Ishikawa (cell line): ENCODE data around the gene RSAD1.

Experiments used
- CEBPB ChIP-seq: IDR thresholded peaks from 2 replicates; pipeline ENCODE4 v1.6.1; 2012
- CREB1 ChIP-seq: IDR thresholded peaks from 2 replicates; pipeline ENCODE4 v1.6.1; 2012; ENCODE audit warnings: low read depth
- EGR1 ChIP-seq: IDR thresholded peaks from 2 replicates; pipeline ENCODE4 v1.6.1; 2012
- EP300 ChIP-seq: IDR thresholded peaks from 2 replicates; pipeline ENCODE4 v1.6.1; 2012; ENCODE audit warnings: borderline replicate concordance
- FOXM1 ChIP-seq: IDR thresholded peaks from 2 replicates; pipeline ENCODE4 v1.6.1; 2012; ENCODE audit warnings: low read depth, borderline replicate concordance
- MAX ChIP-seq: IDR thresholded peaks from 2 replicates; pipeline ENCODE4 v1.6.1; 2012
- NFIC ChIP-seq: IDR thresholded peaks from 2 replicates; pipeline ENCODE4 v1.6.1; 2012
- RAD21 ChIP-seq: IDR thresholded peaks from 2 replicates; pipeline ENCODE4 v1.6.1; 2012; ENCODE audit warnings: low read depth
- TAF1 ChIP-seq: IDR thresholded peaks from 2 replicates; pipeline ENCODE4 v1.6.1; 2012; ENCODE audit warnings: low read depth, mild to moderate bottlenecking
- TCF12 ChIP-seq: IDR thresholded peaks from 2 replicates; pipeline ENCODE4 v1.6.1; 2012; ENCODE audit warnings: low read depth
- TEAD4 ChIP-seq: IDR thresholded peaks from 2 replicates; pipeline ENCODE4 v1.6.1; 2012
- YY1 ChIP-seq: IDR thresholded peaks from 2 replicates; pipeline ENCODE4 v1.6.1; 2012; ENCODE audit warnings: low read depth
- ZBTB7A ChIP-seq: IDR thresholded peaks from 2 replicates; pipeline ENCODE4 v1.6.1; 2012; ENCODE audit warnings: low read depth
- TF ChIP-seq, protein P1 (sequence below): IDR thresholded peaks from 2 replicates; pipeline ENCODE4 v1.6.1; 2012; ENCODE audit warnings: low read depth, mild to moderate bottlenecking
- TF ChIP-seq, protein P2 (sequence below): IDR thresholded peaks from 2 replicates; pipeline ENCODE4 v1.6.1; 2012

RSAD1 gene

GRCh38 chr17:50465635-50466034 is 13.0 kb upstream of the RSAD1 start:
- no peak for TF ChIP-seq RAD21
- no peak for TF ChIP-seq CREB1
- no peak for TF ChIP-seq ZBTB7A
- TF ChIP-seq NFIC = no peak
- TF ChIP-seq FOXM1 = no peak
- no peak for TF ChIP-seq MAX
- TF ChIP-seq CEBPB = no peak
- TF ChIP-seq EGR1 = no peak
- no peak for TF ChIP-seq YY1
- no peak for TF ChIP-seq EP300
- TF ChIP-seq TCF12 = no peak
- no peak for TF ChIP-seq TEAD4
- no peak for TF ChIP-seq TAF1
- TF ChIP-seq, protein P1, sequence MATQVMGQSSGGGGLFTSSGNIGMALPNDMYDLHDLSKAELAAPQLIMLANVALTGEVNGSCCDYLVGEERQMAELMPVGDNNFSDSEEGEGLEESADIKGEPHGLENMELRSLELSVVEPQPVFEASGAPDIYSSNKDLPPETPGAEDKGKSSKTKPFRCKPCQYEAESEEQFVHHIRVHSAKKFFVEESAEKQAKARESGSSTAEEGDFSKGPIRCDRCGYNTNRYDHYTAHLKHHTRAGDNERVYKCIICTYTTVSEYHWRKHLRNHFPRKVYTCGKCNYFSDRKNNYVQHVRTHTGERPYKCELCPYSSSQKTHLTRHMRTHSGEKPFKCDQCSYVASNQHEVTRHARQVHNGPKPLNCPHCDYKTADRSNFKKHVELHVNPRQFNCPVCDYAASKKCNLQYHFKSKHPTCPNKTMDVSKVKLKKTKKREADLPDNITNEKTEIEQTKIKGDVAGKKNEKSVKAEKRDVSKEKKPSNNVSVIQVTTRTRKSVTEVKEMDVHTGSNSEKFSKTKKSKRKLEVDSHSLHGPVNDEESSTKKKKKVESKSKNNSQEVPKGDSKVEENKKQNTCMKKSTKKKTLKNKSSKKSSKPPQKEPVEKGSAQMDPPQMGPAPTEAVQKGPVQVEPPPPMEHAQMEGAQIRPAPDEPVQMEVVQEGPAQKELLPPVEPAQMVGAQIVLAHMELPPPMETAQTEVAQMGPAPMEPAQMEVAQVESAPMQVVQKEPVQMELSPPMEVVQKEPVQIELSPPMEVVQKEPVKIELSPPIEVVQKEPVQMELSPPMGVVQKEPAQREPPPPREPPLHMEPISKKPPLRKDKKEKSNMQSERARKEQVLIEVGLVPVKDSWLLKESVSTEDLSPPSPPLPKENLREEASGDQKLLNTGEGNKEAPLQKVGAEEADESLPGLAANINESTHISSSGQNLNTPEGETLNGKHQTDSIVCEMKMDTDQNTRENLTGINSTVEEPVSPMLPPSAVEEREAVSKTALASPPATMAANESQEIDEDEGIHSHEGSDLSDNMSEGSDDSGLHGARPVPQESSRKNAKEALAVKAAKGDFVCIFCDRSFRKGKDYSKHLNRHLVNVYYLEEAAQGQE = no peak
- TF ChIP-seq, protein P2, sequence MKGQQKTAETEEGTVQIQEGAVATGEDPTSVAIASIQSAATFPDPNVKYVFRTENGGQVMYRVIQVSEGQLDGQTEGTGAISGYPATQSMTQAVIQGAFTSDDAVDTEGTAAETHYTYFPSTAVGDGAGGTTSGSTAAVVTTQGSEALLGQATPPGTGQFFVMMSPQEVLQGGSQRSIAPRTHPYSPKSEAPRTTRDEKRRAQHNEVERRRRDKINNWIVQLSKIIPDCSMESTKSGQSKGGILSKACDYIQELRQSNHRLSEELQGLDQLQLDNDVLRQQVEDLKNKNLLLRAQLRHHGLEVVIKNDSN = no peak

GRCh38 chr17:50466371-50467113 is 12.1 kb upstream of the RSAD1 start:
- TF ChIP-seq TCF12 (no peak), TAF1 (no peak), YY1 (no peak), CREB1 (no peak), MAX (no peak), CEBPB (no peak), TEAD4 (no peak), EP300 (no peak), ZBTB7A (no peak), EGR1 (no peak), FOXM1 (no peak), NFIC (no peak), RAD21 (no peak)
- TF ChIP-seq, protein P2 = no peak
- TF ChIP-seq, protein P1 = no peak

- TF ChIP-seq, protein P1 = no peak
- TF ChIP-seq EP300 (no peak), TEAD4 (no peak), RAD21 (no peak), MAX (no peak)
These were observed 11.4 kb upstream of the RSAD1 start for GRCh38 chr17:50467114-50467854.

DNA sequence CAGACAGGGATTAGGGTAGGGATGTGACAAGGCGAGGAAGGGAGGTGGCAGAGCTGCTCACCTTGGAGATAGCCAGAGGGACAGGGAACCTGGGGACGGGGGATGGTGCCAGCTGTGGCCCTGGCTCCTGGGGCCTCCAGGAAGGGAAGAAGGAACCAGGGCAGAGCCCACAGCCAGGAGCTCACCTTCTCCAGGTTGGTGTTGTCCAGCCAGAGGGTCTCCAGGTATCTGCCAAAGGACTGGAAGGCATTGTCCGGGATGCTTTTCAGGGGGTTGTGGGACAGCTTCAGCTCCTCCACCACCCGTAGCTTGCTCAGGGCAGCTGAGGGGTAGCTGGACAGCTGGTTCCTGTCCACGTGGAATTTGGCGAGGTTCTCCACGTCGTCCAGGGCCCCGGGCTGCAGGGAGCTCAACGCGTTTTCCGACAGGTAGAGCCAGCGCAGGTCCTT is 10.8 kb upstream of the RSAD1 start:
- TF ChIP-seq CREB1 = no peak
- TF ChIP-seq, protein P1 = no peak
- no peak for TF ChIP-seq EGR1
- no peak for TF ChIP-seq TAF1
- TF ChIP-seq TEAD4 = no peak
- TF ChIP-seq EP300 = no peak
- no peak for TF ChIP-seq YY1
- TF ChIP-seq FOXM1 = no peak
- TF ChIP-seq ZBTB7A = no peak
- TF ChIP-seq RAD21 = no peak
- TF ChIP-seq CEBPB = no peak
- TF ChIP-seq, protein P2 = no peak
- TF ChIP-seq MAX = no peak
- no peak for TF ChIP-seq NFIC
